OCI-LY7 (cell line): Measurements from ENCODE around the gene VPS72. TPM values are rescaled to one million over a fixed set of nuclear protein-coding genes. Genes with fewer than 3 reads are reported as not detected.

Experiments
- BruUV-seq: library from RNA; stranded (reverse); fragments of 400-500 nt; replicated peaks from 2 replicates; lab custom pipeline; 2021; lab: Mats Ljungman, UMichigan
- CTCF ChIA-PET: fragments of 300-600 bp; sonication (Branson Sonifier 250); formaldehyde crosslinking; loops from one replicate; lab custom pipeline; 2022; ENCODE audit warnings: antibody characterized with exemption; ENCODE audit not compliant: unreplicated experiment; lab: Charles Lee
- POLR2A ChIA-PET: fragments of 300-600 bp; sonication (Branson Sonifier 250); formaldehyde crosslinking; loops from one replicate; lab custom pipeline; 2022; ENCODE audit warnings: antibody characterized with exemption; lab: Charles Lee
- DNase-seq: peaks from one replicate; pipeline ENCODE4 v3.0.0-alpha.2; 2015; ENCODE audit warnings: low spot score
- H2AFZ ChIP-seq: fragments of 200-600 bp; sonication (generic), shearing (Covaris generic); 2 replicates; pipeline ENCODE4 v1.6.1; 2014; ENCODE audit warnings: mild to moderate bottlenecking, antibody characterized with exemption, low read length, moderate library complexity
- H3K27ac ChIP-seq: fragments of 200-600 bp; sonication (generic); 2 replicates; pipeline ENCODE4 v1.5.1; 2014; ENCODE audit warnings: mixed run types, low read depth, mild to moderate bottlenecking, moderate library complexity, low read length, inconsistent platforms; ENCODE audit not compliant: poor library complexity, severe bottlenecking
- H3K36me3 ChIP-seq: fragments of 200-600 bp; sonication (generic); 2 replicates; pipeline ENCODE4 v1.6.1; 2014; ENCODE audit warnings: mild to moderate bottlenecking, antibody characterized with exemption, low read length, moderate library complexity, mixed read lengths; ENCODE audit not compliant: insufficient read depth
- H3K4me1 ChIP-seq: fragments of 200-600 bp; sonication (generic); 2 replicates; pipeline ENCODE4 v1.5.1; 2014; ENCODE audit warnings: mild to moderate bottlenecking, low read length; ENCODE audit not compliant: insufficient read depth, poor library complexity, severe bottlenecking
- H3K4me2 ChIP-seq: fragments of 200-600 bp; sonication (generic); 2 replicates; pipeline ENCODE4 v1.6.1; 2014; ENCODE audit warnings: mild to moderate bottlenecking, low read length
- H3K4me3 ChIP-seq: fragments of 200-600 bp; sonication (generic); 2 replicates; pipeline ENCODE4 v1.5.1; 2014; ENCODE audit warnings: mild to moderate bottlenecking, low read depth, low read length; ENCODE audit not compliant: poor library complexity, severe bottlenecking
- H3K79me2 ChIP-seq: fragments of 200-600 bp; sonication (generic); 2 replicates; pipeline ENCODE4 v1.6.1; 2016; ENCODE audit warnings: low read depth, mild to moderate bottlenecking, low read length, moderate library complexity, mixed read lengths; ENCODE audit not compliant: insufficient read depth
- H3K9me2 ChIP-seq: fragments of 200-600 bp; sonication (generic); 2 replicates; pipeline ENCODE4 v1.6.1; 2016; ENCODE audit warnings: mild to moderate bottlenecking, low read length, mixed read lengths; ENCODE audit not compliant: insufficient read depth
- H3K9me3 ChIP-seq: fragments of 200-600 bp; sonication (generic); 2 replicates; pipeline ENCODE4 v1.6.1; 2014; ENCODE audit warnings: mild to moderate bottlenecking, mixed run types, low read length, mixed read lengths
- H4K20me1 ChIP-seq: fragments of 200-600 bp; sonication (generic); 2 replicates; pipeline ENCODE4 v1.6.1; 2014; ENCODE audit warnings: mild to moderate bottlenecking, antibody characterized with exemption, low read length, moderate library complexity, mixed read lengths; ENCODE audit not compliant: insufficient read depth
- CTCF ChIP-seq: fragments of 200-600 bp; sonication (generic); conservative IDR thresholded peaks from 2 replicates; pipeline ENCODE4 v1.5.1; 2014; ENCODE audit warnings: mild to moderate bottlenecking, antibody characterized with exemption, low read length, moderate library complexity, mixed read lengths
- EZH2phosphoT487 ChIP-seq: fragments of 200-600 bp; sonication (generic); IDR thresholded peaks from 2 replicates; pipeline ENCODE4 v1.6.1; 2018; ENCODE audit warnings: low read depth, borderline replicate concordance, mild to moderate bottlenecking, mixed run types, antibody characterized with exemption, low read length, moderate library complexity, mixed read lengths
- intact Hi-C: fragments of 100-400 bp; cut with micrococcal nuclease; formaldehyde crosslinking; loops from one replicate; pipeline ENCODE4 v1.10.0; 2022; ENCODE audit not compliant: unreplicated experiment
- total RNA-seq, 2 experiments: library from RNA; depleted of rRNA in 1 of 2; stranded (reverse); fragments of >200 nt in 1 of 2; shearing (Covaris generic) in 1 of 2; gene quantifications; 2 replicates each; pipeline ENCODE4 v1.2.3, GENCODE V29; 2014 to 2022

The VPS72 gene
- total RNA-seq, 2 experiments from 2014 or later = 51.1 to 54.3 TPM

- BruUV-seq = no TSS peak
- Histone ChIP-seq H3K4me3 (no peak overlapping the region), H3K79me2 (no peaks in the 10 kb centered on the region), H3K9me3 (no peaks in the 10 kb centered on the region), H2AFZ (peak overlapping the region; percentile 43), H3K36me3 (no peaks in the 10 kb centered on the region), H4K20me1 (no peaks in the 10 kb centered on the region), H3K4me2 (peak overlapping the region; percentile 17; the same call in 1 of the 2 replicates), H3K9me2 (no peaks in the 10 kb centered on the region), H3K27ac (no peak overlapping the region), H3K4me1 (peaks cover 37% of the 10 kb centered on the region)
- DNase-seq = no peak
- intact Hi-C loops = no loop called here
- CTCF ChIA-PET = no interaction called here
- TF ChIP-seq CTCF = no peak
- TF ChIP-seq EZH2phosphoT487 = no peak
- POLR2A ChIA-PET = no interaction called here
Measured at GRCh38 chr1:151144474-151145303, 45.3 kb downstream of the VPS72 start.

GRCh38 chr1:151143986-151144385 lies 46.0 kb downstream of the VPS72 start:
- Histone ChIP-seq H2AFZ (peak overlapping the region; percentile 43), H3K9me2 (no peaks in the 10 kb centered on the region), H3K4me1 (peaks cover 37% of the 10 kb centered on the region), H3K79me2 (no peaks in the 10 kb centered on the region), H4K20me1 (no peaks in the 10 kb centered on the region), H3K4me3 (no peak overlapping the region), H3K9me3 (no peaks in the 10 kb centered on the region), H3K4me2 (peak overlapping the region; percentile 17), H3K36me3 (no peaks in the 10 kb centered on the region), H3K27ac (no peak overlapping the region)
- BruUV-seq = no TSS peak
- ChIA-PET POLR2A (no interaction called here), CTCF (no interaction called here)
- intact Hi-C loops = no loop called here
- TF ChIP-seq EZH2phosphoT487 (no peak), CTCF (no peak)
- DNase-seq = no peak

DNA sequence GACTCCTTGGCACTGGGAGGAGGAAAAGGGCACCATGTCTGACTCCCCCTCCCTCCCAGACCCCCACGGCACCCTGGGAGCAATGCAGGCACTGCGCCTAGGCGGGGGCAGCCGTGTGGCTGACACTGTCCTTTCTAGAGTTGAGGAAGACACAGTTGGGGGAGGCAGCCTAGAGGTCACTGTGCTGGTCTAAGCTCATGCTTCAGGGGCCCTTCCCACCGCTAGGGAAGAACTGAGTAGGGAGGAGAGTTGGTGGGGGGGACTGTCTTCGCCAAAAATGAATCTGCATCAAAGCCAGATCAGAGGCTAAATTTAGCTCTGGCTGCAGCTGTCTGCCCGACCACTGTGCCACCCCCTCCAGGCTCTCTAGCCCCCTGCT lies 47.0 kb downstream of the VPS72 start:
- CTCF ChIA-PET = no interaction called here
- Histone ChIP-seq H4K20me1 (no peaks in the 10 kb centered on the region), H2AFZ (peak overlapping the region; percentile 43; the same call in 1 of the 2 replicates), H3K9me2 (no peaks in the 10 kb centered on the region), H3K36me3 (no peaks in the 10 kb centered on the region), H3K4me2 (peak overlapping the region; percentile 17), H3K4me3 (no peak overlapping the region), H3K9me3 (no peaks in the 10 kb centered on the region), H3K79me2 (no peaks in the 10 kb centered on the region), H3K27ac (no peak overlapping the region), H3K4me1 (peaks cover 37% of the 10 kb centered on the region)
- no TSS peak for BruUV-seq
- TF ChIP-seq CTCF (no peak), EZH2phosphoT487 (no peak)
- intact Hi-C loops = no loop called here
- POLR2A ChIA-PET = interaction anchor here (0.5 kb wide), 1 partner anchor 674 kb away, joined by 5 read pairs; no protein-coding TSS in a partner anchor
- no peak for DNase-seq
